Esophagus muscularis mucosa (tissue), 3 donors: ENCODE data around the gene SLC16A13.

Experiments used
- CTCF ChIP-seq, 3 experiments: fragments of 200-600 bp in 2 of 3; fragments of 450-650 bp in 1 of 3; sonication (generic) in 2 of 3; IDR thresholded peaks; one replicate each; pipeline ENCODE4 v1.5.1; 2017 to 2019; ENCODE audit warnings: antibody characterized with exemption in 3 of 3, mild to moderate bottlenecking in 2 of 3, moderate library complexity in 1 of 3
- POLR2A ChIP-seq: fragments of 450-650 bp; IDR thresholded peaks from one replicate; pipeline ENCODE4 v1.6.1; 2017; ENCODE audit warnings: antibody characterized with exemption, moderate library complexity, mild to moderate bottlenecking, low read depth
- POLR2AphosphoS5 ChIP-seq, 2 donors: sonication (generic); formaldehyde crosslinking; IDR thresholded peaks; one replicate each; pipeline ENCODE4 v1.6.1; 2017; ENCODE audit warnings: antibody characterized with exemption in 2 of 2

- TF ChIP-seq POLR2AphosphoS5 (IDR thresholded peaks at IDR 0.05) (no peak), CTCF (IDR thresholded peaks at IDR 0.05) (no peak), POLR2A (no peak)
Measured at GRCh38 chr17:6995500-6996255, 40.1 kb upstream of the SLC16A13 start, which contains the start of gene ALOX12.
